AG10803 (cell line): ENCODE data around the gene P2RX6.
"Not testable (repeated sequence)": the region's sequence is repeated elsewhere in the genome, so short reads cannot be mapped to it uniquely, and the experiment has no call there.

ENCODE experiments used
- DNase-seq: peaks from one replicate; pipeline ENCODE4 v3.0.0; 2010; ENCODE audit warnings: low read depth
- H3K4me3 ChIP-seq: 2 replicates; pipeline ENCODE4 v1.5.1; 2011; ENCODE audit warnings: mild to moderate bottlenecking, low read length, control low read depth
- CTCF ChIP-seq: conservative IDR thresholded peaks from 2 replicates; pipeline ENCODE4 v1.5.1; 2011; ENCODE audit warnings: mild to moderate bottlenecking, low read length, control low read depth, inconsistent platforms

The P2RX6 gene

GRCh38 chr22:21055880-21056319 lies 40.9 kb downstream of the P2RX6 start:
- TF ChIP-seq CTCF = no peak
- no peak for DNase-seq
- no peak overlapping the region for H3K4me3 ChIP-seq

- DNase-seq = not testable (repeated sequence)
These were observed 45.4 kb downstream of the P2RX6 start for GRCh38 chr22:21060363-21060762.

GRCh38 chr22:21061660-21062321 lies 46.8 kb downstream of the P2RX6 start:
- not testable (repeated sequence) for H3K4me3 ChIP-seq

More at GRCh38 chr22:21060363-21060762, 45.4 kb downstream of the P2RX6 start:
- not testable (repeated sequence) for H3K4me3 ChIP-seq

GRCh38 chr22:21064425-21064824 lies 49.5 kb downstream of the P2RX6 start:
- DNase-seq, H3K4me3 ChIP-seq: not testable (repeated sequence)

More at GRCh38 chr22:21061660-21062321, 46.8 kb downstream of the P2RX6 start:
- DNase-seq = not testable (repeated sequence)

GRCh38 chr22:21064917-21065864 lies 50.2 kb downstream of the P2RX6 start:
- peak; percentile 23 for DNase-seq
- H3K4me3 ChIP-seq = no peak overlapping the region
- no peak for TF ChIP-seq CTCF

GRCh38 chr22:21067075-21067900 lies 52.3 kb downstream of the P2RX6 start:
- no peak for DNase-seq
- TF ChIP-seq CTCF = no peak

GRCh38 chr22:21067901-21068680 lies 53.1 kb downstream of the P2RX6 start:
- TF ChIP-seq CTCF = no peak
- DNase-seq = no peak
- no peak overlapping the region for H3K4me3 ChIP-seq

More at GRCh38 chr22:21067075-21067900, 52.3 kb downstream of the P2RX6 start:
- no peak overlapping the region for H3K4me3 ChIP-seq
